KMS-11 (cell line): ENCODE measurements around the gene CYB561A3.

Source experiments
- H2AFZ ChIP-seq: fragments of 200-600 bp; sonication (generic); 2 replicates; pipeline ENCODE4 v1.6.1; 2016; ENCODE audit warnings: antibody characterized with exemption, mixed run types, low read depth
- H3K27ac ChIP-seq: fragments of 200-600 bp; sonication (generic); 2 replicates; pipeline ENCODE4 v1.6.1; 2016; ENCODE audit warnings: mild to moderate bottlenecking, mixed run types
- H3K27me3 ChIP-seq: fragments of 200-600 bp; sonication (generic); 2 replicates; pipeline ENCODE4 v1.6.1; 2017; ENCODE audit warnings: mild to moderate bottlenecking, low read depth, mixed run types, moderate library complexity; ENCODE audit not compliant: insufficient read depth
- H3K36me3 ChIP-seq: fragments of 200-600 bp; sonication (generic); 2 replicates; pipeline ENCODE4 v1.6.1; 2017; ENCODE audit warnings: mild to moderate bottlenecking, mixed run types; ENCODE audit not compliant: insufficient read depth
- H3K4me1 ChIP-seq: fragments of 200-600 bp; sonication (generic); 2 replicates; pipeline ENCODE4 v1.6.1; 2016; ENCODE audit warnings: mild to moderate bottlenecking, low read depth, mixed run types; ENCODE audit not compliant: poor library complexity, severe bottlenecking
- H3K4me2 ChIP-seq: fragments of 200-600 bp; sonication (generic); 2 replicates; pipeline ENCODE4 v1.7.0; 2016; ENCODE audit warnings: mild to moderate bottlenecking, mixed run types
- H3K4me3 ChIP-seq: fragments of 200-600 bp; sonication (generic); IDR thresholded peaks from 2 replicates; pipeline ENCODE4 v1.6.1; 2017; ENCODE audit warnings: low read depth, low read length, mixed read lengths; ENCODE audit not compliant: insufficient read depth
- H3K79me2 ChIP-seq: fragments of 200-600 bp; sonication (generic); 2 replicates; pipeline ENCODE4 v1.6.1; 2016; ENCODE audit warnings: low read depth, mixed run types; ENCODE audit not compliant: insufficient read depth
- H3K9ac ChIP-seq: fragments of 200-600 bp; sonication (generic); 2 replicates; pipeline ENCODE4 v1.6.1; 2016; ENCODE audit warnings: mild to moderate bottlenecking, mixed run types
- H4K20me1 ChIP-seq: fragments of 200-600 bp; sonication (generic); 2 replicates; pipeline ENCODE4 v1.6.1; 2016; ENCODE audit warnings: mild to moderate bottlenecking, mixed run types; ENCODE audit not compliant: insufficient read depth
- TF ChIP-seq, protein P1 (sequence below): fragments of 200-600 bp; sonication (generic); conservative IDR thresholded peaks from 2 replicates; pipeline ENCODE4 v1.6.1; 2017; ENCODE audit warnings: low read depth, mild to moderate bottlenecking, antibody characterized with exemption, low read length, moderate library complexity, mixed read lengths

Gene CYB561A3

DNA sequence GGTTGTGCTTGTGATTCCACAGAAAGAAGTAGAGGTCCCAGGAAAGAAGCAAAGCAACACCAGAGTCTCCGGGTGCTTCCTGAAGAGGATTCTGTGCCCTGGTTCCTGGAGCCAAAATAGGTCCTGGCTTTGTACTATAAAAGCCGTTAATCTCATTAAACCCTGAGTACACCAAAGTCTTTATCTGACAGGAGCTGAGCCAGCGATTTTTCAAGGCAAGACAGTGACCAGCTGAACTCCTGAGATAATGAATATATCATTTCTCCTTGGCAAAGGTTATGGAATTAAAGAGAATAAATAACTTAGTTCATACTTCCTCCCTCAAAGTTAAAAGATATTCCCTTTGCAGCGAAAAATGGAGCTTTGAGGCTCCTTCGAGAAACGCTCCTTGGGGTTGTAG is 5.7 kb upstream of the CYB561A3 start:
- H3K27ac ChIP-seq, result peak overlapping the region; percentile 99
- peaks cover 25% of the 10 kb centered on the region for H3K79me2 ChIP-seq
- H3K4me3 ChIP-seq, result no peak overlapping the region
- H3K36me3 ChIP-seq, result peaks cover 21% of the 10 kb centered on the region; the same call in 1 of the 2 replicates
- no peak overlapping the region for H2AFZ ChIP-seq
- no peaks in the 10 kb centered on the region for H3K27me3 ChIP-seq
- peaks cover 88% of the 10 kb centered on the region for H3K4me1 ChIP-seq
- TF ChIP-seq, protein P1, sequence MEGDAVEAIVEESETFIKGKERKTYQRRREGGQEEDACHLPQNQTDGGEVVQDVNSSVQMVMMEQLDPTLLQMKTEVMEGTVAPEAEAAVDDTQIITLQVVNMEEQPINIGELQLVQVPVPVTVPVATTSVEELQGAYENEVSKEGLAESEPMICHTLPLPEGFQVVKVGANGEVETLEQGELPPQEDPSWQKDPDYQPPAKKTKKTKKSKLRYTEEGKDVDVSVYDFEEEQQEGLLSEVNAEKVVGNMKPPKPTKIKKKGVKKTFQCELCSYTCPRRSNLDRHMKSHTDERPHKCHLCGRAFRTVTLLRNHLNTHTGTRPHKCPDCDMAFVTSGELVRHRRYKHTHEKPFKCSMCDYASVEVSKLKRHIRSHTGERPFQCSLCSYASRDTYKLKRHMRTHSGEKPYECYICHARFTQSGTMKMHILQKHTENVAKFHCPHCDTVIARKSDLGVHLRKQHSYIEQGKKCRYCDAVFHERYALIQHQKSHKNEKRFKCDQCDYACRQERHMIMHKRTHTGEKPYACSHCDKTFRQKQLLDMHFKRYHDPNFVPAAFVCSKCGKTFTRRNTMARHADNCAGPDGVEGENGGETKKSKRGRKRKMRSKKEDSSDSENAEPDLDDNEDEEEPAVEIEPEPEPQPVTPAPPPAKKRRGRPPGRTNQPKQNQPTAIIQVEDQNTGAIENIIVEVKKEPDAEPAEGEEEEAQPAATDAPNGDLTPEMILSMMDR, result no peak
- no peaks in the 10 kb centered on the region for H4K20me1 ChIP-seq
- H3K4me2 ChIP-seq, result peak overlapping the region; percentile 72; the same call in 1 of the 2 replicates
- no peak overlapping the region for H3K9ac ChIP-seq

DNA sequence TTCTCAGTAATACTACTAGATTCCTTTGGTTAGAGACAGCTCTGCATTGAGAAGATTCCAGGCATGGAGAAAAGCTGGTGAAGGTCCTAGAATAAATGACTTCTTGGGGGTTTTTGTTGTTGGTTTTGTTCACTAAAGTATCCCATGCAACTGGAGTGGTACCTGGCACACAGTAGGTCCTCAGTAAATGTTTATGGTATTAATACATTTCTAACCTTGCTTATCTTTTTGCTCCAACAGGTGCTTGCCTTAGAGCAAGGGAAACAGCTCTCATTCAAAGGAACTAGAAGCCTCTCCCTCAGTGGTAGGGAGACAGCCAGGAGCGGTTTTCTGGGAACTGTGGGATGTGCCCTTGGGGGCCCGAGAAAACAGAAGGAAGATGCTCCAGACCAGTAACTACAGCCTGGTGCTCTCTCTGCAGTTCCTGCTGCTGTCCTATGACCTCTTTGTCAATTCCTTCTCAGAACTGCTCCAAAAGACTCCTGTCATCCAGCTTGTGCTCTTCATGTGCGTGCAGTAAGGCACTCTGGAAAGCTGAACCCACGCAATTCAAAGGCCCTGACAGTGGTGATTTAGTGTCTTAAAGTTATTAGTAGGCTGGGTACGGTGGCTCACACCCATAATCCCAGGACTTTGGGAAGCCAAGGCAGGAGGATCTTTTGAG is 2.5 kb upstream of the CYB561A3 start:
- H3K27ac ChIP-seq, result peak overlapping the region; percentile 13; the same call in 1 of the 2 replicates
- TF ChIP-seq, protein P1, result no peak
- no peak overlapping the region for H3K4me3 ChIP-seq
- peaks cover 21% of the 10 kb centered on the region; the same call in 1 of the 2 replicates for H3K36me3 ChIP-seq
- H3K79me2 ChIP-seq, result peaks cover 50% of the 10 kb centered on the region
- H3K27me3 ChIP-seq, result no peaks in the 10 kb centered on the region
- H2AFZ ChIP-seq, result no peak overlapping the region
- H3K4me1 ChIP-seq, result peaks cover 74% of the 10 kb centered on the region
- no peaks in the 10 kb centered on the region for H4K20me1 ChIP-seq
- H3K9ac ChIP-seq, result no peak overlapping the region
- no peak overlapping the region for H3K4me2 ChIP-seq

DNA sequence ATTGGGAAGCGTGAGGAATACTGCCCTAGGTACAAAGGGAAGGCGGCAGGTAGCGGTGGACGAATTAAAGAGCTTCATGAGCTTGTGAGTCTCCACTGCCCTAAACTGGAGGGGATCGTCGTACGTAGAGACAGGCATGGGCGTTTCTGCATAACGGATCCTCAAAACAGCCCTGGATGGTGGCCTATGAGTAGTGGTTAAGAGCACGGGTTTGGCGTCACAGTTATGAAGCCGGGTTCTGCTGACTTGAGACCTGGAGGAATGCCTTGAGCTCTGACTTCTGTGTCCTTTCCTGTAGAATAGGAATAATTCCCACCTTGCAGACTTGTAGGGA is 827 bp upstream of the CYB561A3 start:
- Histone ChIP-seq H3K4me2 (peak overlapping the region; percentile 69), H2AFZ (peak overlapping the region; percentile 64), H3K4me3 (peak overlapping the region; percentile 11), H3K36me3 (peaks cover 15% of the 10 kb centered on the region; the same call in 1 of the 2 replicates), H4K20me1 (no peaks in the 10 kb centered on the region), H3K4me1 (peaks cover 60% of the 10 kb centered on the region), H3K27me3 (no peaks in the 10 kb centered on the region), H3K27ac (peak overlapping the region; percentile 94), H3K9ac (peak overlapping the region; percentile 96), H3K79me2 (peaks cover 50% of the 10 kb centered on the region)
- TF ChIP-seq, protein P1, result no peak

DNA sequence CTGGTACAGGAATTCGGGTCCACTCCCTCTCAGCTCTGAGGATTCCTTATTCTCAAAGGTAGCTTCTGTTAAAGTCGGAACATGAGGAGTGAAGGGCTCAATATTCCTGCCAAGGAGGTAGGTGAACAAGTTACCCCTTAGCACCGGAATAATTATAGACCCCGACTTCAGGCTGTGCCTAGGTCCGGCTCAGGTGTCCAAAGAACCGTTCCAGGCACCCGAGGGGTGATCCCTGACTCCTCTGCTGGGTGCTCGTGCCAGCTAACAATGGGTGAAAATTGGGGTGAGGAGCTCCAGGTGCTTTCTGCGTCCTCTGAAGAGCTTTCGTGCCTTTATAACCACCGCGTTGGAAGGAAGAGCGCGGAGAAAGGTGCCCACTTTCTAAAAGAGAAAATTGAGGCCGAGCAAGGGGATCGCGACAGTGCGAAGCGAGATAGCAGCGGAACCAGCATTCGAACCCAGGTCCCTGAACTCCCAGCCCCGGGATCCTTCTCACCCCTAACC is 393 bp downstream of the CYB561A3 start:
- Histone ChIP-seq H3K4me1 (peaks cover 52% of the 10 kb centered on the region), H3K4me3 (peak overlapping the region; percentile 11), H3K9ac (peak overlapping the region; percentile 96), H3K4me2 (peak overlapping the region; percentile 85), H3K79me2 (peaks cover 50% of the 10 kb centered on the region), H2AFZ (peak overlapping the region; percentile 64), H3K27ac (peak overlapping the region; percentile 94), H4K20me1 (no peaks in the 10 kb centered on the region), H3K36me3 (peaks cover 12% of the 10 kb centered on the region; the same call in 1 of the 2 replicates), H3K27me3 (no peaks in the 10 kb centered on the region)
- TF ChIP-seq, protein P1, result no peak
